GM23338 (cell line): ENCODE results near the gene ACTL6B.

Source experiments
- CREB1 ChIP-seq: fragments of 250-450 bp; sonication (Bioruptor Pico); IDR thresholded peaks from 2 replicates; pipeline ENCODE4 v1.5.0; 2020; ENCODE audit warnings: low read depth, mild to moderate bottlenecking, moderate library complexity
- CTCF ChIP-seq, 2 experiments: fragments of 200-600 bp in 1 of 2; sonication (generic) in 1 of 2; conservative IDR thresholded peaks; 2 replicates each; pipeline versions ENCODE4 v1.5.1 to v1.6.1; 2016 to 2017; ENCODE audit warnings: antibody characterized with exemption in 2 of 2, low read depth in 2 of 2, mild to moderate bottlenecking in 2 of 2, moderate library complexity in 1 of 2
- ETS1 ChIP-seq: IDR thresholded peaks from 2 replicates; pipeline ENCODE4 v1.6.1; 2016; ENCODE audit warnings: antibody characterized with exemption
- EZH2 ChIP-seq: fragments of 200-600 bp; sonication (generic); IDR thresholded peaks from one replicate; pipeline ENCODE4 v1.8.0; 2017; ENCODE audit warnings: antibody characterized with exemption, mild to moderate bottlenecking, low read depth; ENCODE audit not compliant: unreplicated experiment
- EZH2phosphoT487 ChIP-seq: fragments of 200-600 bp; sonication (generic); IDR thresholded peaks from one replicate; pipeline ENCODE4 v1.8.1; 2018; ENCODE audit warnings: antibody characterized with exemption; ENCODE audit not compliant: unreplicated experiment
- JUNB ChIP-seq: IDR thresholded peaks from one replicate; pipeline ENCODE4 v1.6.1; 2016; ENCODE audit warnings: antibody characterized with exemption; ENCODE audit not compliant: unreplicated experiment
- NANOG ChIP-seq: IDR thresholded peaks from 2 replicates; pipeline ENCODE4 v1.6.1; 2016; ENCODE audit warnings: antibody characterized with exemption, borderline replicate concordance
- POLR2AphosphoS5 ChIP-seq: IDR thresholded peaks from 2 replicates; pipeline ENCODE4 v1.6.1; 2016; ENCODE audit warnings: antibody characterized with exemption, low read depth
- REST ChIP-seq: IDR thresholded peaks from one replicate; pipeline ENCODE4 v1.6.1; 2018; ENCODE audit warnings: antibody characterized with exemption; ENCODE audit not compliant: unreplicated experiment
- ZNF114 ChIP-seq: fragments of 250-450 bp; sonication (Bioruptor Pico); IDR thresholded peaks from 2 replicates; pipeline ENCODE4 v1.5.0; 2020; ENCODE audit warnings: mild to moderate bottlenecking, moderate library complexity
- ZNF331 ChIP-seq: fragments of 250-450 bp; sonication (Bioruptor Pico); IDR thresholded peaks from 2 replicates; pipeline ENCODE4 v1.5.0; 2020; ENCODE audit warnings: low read depth, mild to moderate bottlenecking, moderate library complexity

GRCh38 chr7:100692578-100692961 is 36.3 kb upstream of the ACTL6B start:
- TF ChIP-seq POLR2AphosphoS5: no peak
- TF ChIP-seq CTCF (conservative IDR thresholded peaks at IDR 0.05; ENCODE audit: low read depth in 2 of 2): no peak
- TF ChIP-seq EZH2: no peak
- no peak for TF ChIP-seq REST
- TF ChIP-seq CREB1 (CRISPR knock-in tag): no peak
- TF ChIP-seq NANOG: no peak
- no peak for TF ChIP-seq ETS1
- TF ChIP-seq EZH2phosphoT487: no peak
- TF ChIP-seq ZNF331 (CRISPR knock-in tag): no peak
- TF ChIP-seq JUNB: no peak
- TF ChIP-seq ZNF114 (CRISPR knock-in tag): no peak
